Trophoblast cell (in vitro differentiated cells and primary cell): ENCODE measurements around the gene SSC5D.

Experiments
- DNase-seq, 2 donors: peaks; one replicate each; pipeline ENCODE4 v3.0.0-alpha.2; 2016
- H2AFZ ChIP-seq: 2 replicates; pipeline ENCODE4 v1.6.1; 2013; ENCODE audit warnings: low read length, moderate library complexity, mild to moderate bottlenecking; ENCODE audit not compliant: insufficient read depth, poor library complexity
- H2AK5ac ChIP-seq: 2 replicates; pipeline ENCODE4 v1.6.1; 2013; ENCODE audit warnings: mild to moderate bottlenecking, low read length
- H2BK120ac ChIP-seq: 2 replicates; pipeline ENCODE4 v1.6.1; 2013; ENCODE audit warnings: low read length, mild to moderate bottlenecking, moderate library complexity; ENCODE audit not compliant: insufficient read depth, poor library complexity
- H2BK12ac ChIP-seq: 2 replicates; pipeline ENCODE4 v1.6.1; 2013; ENCODE audit warnings: mild to moderate bottlenecking, low read length, moderate library complexity
- H2BK5ac ChIP-seq: 2 replicates; pipeline ENCODE4 v1.6.1; 2013; ENCODE audit warnings: low read length, low read depth, moderate library complexity, mild to moderate bottlenecking; ENCODE audit not compliant: poor library complexity
- H3K14ac ChIP-seq: 2 replicates; pipeline ENCODE4 v1.6.1; 2013; ENCODE audit warnings: mild to moderate bottlenecking, low read length
- H3K18ac ChIP-seq: 2 replicates; pipeline ENCODE4 v1.6.1; 2013; ENCODE audit warnings: mild to moderate bottlenecking, low read length
- H3K23ac ChIP-seq: 2 replicates; pipeline ENCODE4 v1.6.1; 2013; ENCODE audit warnings: low read length
- H3K27ac ChIP-seq: 2 replicates; pipeline ENCODE4 v1.5.1; 2013; ENCODE audit warnings: low read depth, mild to moderate bottlenecking, inconsistent platforms, low read length, moderate library complexity
- H3K27me3 ChIP-seq: 2 replicates; pipeline ENCODE4 v1.6.1; 2013; ENCODE audit warnings: inconsistent platforms, mild to moderate bottlenecking, low read length, moderate library complexity; ENCODE audit not compliant: insufficient read depth
- H3K36me3 ChIP-seq, 2 experiments: 1 replicate in 1 of 2; 2 replicates in 1 of 2; pipeline ENCODE4 v1.6.1; 2013; ENCODE audit warnings: low read length in 2 of 2, mild to moderate bottlenecking in 2 of 2, moderate library complexity in 1 of 2; ENCODE audit not compliant: insufficient read depth in 2 of 2, control insufficient read depth in 1 of 2
- H3K4ac ChIP-seq: 2 replicates; pipeline ENCODE4 v1.6.1; 2013; ENCODE audit warnings: low read depth, mild to moderate bottlenecking, low read length, moderate library complexity
- H3K4me1 ChIP-seq, 2 experiments: 1 replicate in 1 of 2; 2 replicates in 1 of 2; pipeline ENCODE4 v1.6.1; 2013; ENCODE audit warnings: low read length in 2 of 2, mild to moderate bottlenecking in 2 of 2, moderate library complexity in 1 of 2; ENCODE audit not compliant: insufficient read depth in 2 of 2, control insufficient read depth in 1 of 2
- H3K4me2 ChIP-seq: 2 replicates; pipeline ENCODE4 v1.6.1; 2013; ENCODE audit warnings: inconsistent platforms, mild to moderate bottlenecking, low read length, moderate library complexity
- H3K4me3 ChIP-seq: 2 replicates; pipeline ENCODE4 v1.5.1; 2013; ENCODE audit warnings: mild to moderate bottlenecking, low read depth, low read length, inconsistent platforms
- H3K79me1 ChIP-seq: one replicate; pipeline ENCODE4 v1.6.1; 2013; ENCODE audit warnings: low read length
- H3K79me2 ChIP-seq: 2 replicates; pipeline ENCODE4 v1.6.1; 2013; ENCODE audit warnings: low read length, mild to moderate bottlenecking; ENCODE audit not compliant: control insufficient read depth, insufficient read depth, poor library complexity
- H3K9ac ChIP-seq: 2 replicates; pipeline ENCODE4 v1.6.1; 2013; ENCODE audit warnings: mild to moderate bottlenecking, low read length
- H3K9me3 ChIP-seq: 2 replicates; pipeline ENCODE4 v1.6.1; 2013; ENCODE audit warnings: low read depth, mild to moderate bottlenecking, control low read depth, inconsistent platforms, low read length; ENCODE audit not compliant: insufficient read depth
- H4K12ac ChIP-seq: 2 replicates; pipeline ENCODE4 v1.6.1; 2013; ENCODE audit warnings: low read depth, mild to moderate bottlenecking, low read length, moderate library complexity
- H4K8ac ChIP-seq: 2 replicates; pipeline ENCODE4 v1.6.1; 2013; ENCODE audit warnings: low read depth, mild to moderate bottlenecking, low read length, moderate library complexity
- H4K91ac ChIP-seq: one replicate; pipeline ENCODE4 v1.6.1; 2013; ENCODE audit warnings: low read depth, mild to moderate bottlenecking, low read length, moderate library complexity
- WGBS: extraction: QIAGEN DNeasy Blood & Tissue Kit; methylation state at CpG from one replicate; pipeline ENCODE4 v1.1.7; 2013; ENCODE audit warnings: missing lambda C conversion rate; ENCODE audit not compliant: insufficient read length, insufficient coverage; ENCODE audit errors: extremely low coverage; 5-methylcytosine and 5-hydroxymethylcytosine counted together

Gene SSC5D

GRCh38 chr19:55486971-55487923 is 989 bp upstream of the SSC5D start:
- H4K12ac ChIP-seq: peak overlapping the region; percentile 78
- no peak overlapping the region for H3K23ac ChIP-seq
- H2AFZ ChIP-seq: peak overlapping the region; percentile 61
- H3K9me3 ChIP-seq: peaks cover 1% of the 10 kb centered on the region
- peak overlapping the region; percentile 81 for H2BK12ac ChIP-seq
- DNase-seq: peak in 1 of 2 donors; percentile 46
- H2BK120ac ChIP-seq: peak overlapping the region; percentile 95
- H3K4me1 ChIP-seq: peaks cover 47 to 54% of the 10 kb centered on the region in 2 experiments
- H3K9ac ChIP-seq: peak overlapping the region; percentile 39
- H4K8ac ChIP-seq: peak overlapping the region; percentile 91
- peaks cover 18 to 27% of the 10 kb centered on the region in 2 experiments for H3K36me3 ChIP-seq
- H3K27ac ChIP-seq: peak overlapping the region; percentile 99
- peaks cover 49% of the 10 kb centered on the region for H3K79me1 ChIP-seq
- peak overlapping the region; percentile 89 for H3K4me2 ChIP-seq
- no peak overlapping the region for H3K4me3 ChIP-seq
- peak overlapping the region; percentile 99 for H4K91ac ChIP-seq
- peak overlapping the region; percentile 44 for H2AK5ac ChIP-seq
- peaks cover 24% of the 10 kb centered on the region for H3K79me2 ChIP-seq
- no CpG with 5 or more reads among the region's 27 CpGs for WGBS
- no peaks in the 10 kb centered on the region for H3K27me3 ChIP-seq
- H3K4ac ChIP-seq: peak overlapping the region; percentile 96
- H3K14ac ChIP-seq: peak overlapping the region; percentile 95
- H2BK5ac ChIP-seq: peak overlapping the region; percentile 94
- H3K18ac ChIP-seq: peak overlapping the region; percentile 92

GRCh38 chr19:55488986-55489710 is 912 bp downstream of the SSC5D start:
- Histone ChIP-seq H3K79me2 (peaks cover 24% of the 10 kb centered on the region), H2BK12ac (peak overlapping the region; percentile 84), H3K4me2 (peak overlapping the region; percentile 53), H3K36me3 (peaks cover 10 to 13% of the 10 kb centered on the region in 2 experiments), H2AK5ac (peak overlapping the region; percentile 66), H4K91ac (peak overlapping the region; percentile 97), H3K4me3 (peak overlapping the region; percentile 38), H3K23ac (no peak overlapping the region), H3K18ac (peak overlapping the region; percentile 79), H2AFZ (peak overlapping the region; percentile 28), H3K79me1 (peaks cover 49% of the 10 kb centered on the region), H2BK5ac (peak overlapping the region; percentile 79), H2BK120ac (peak overlapping the region; percentile 73), H3K27me3 (no peaks in the 10 kb centered on the region), H4K12ac (peak overlapping the region; percentile 13), H3K9ac (no peak overlapping the region), H3K4me1 (peaks cover 48 to 58% of the 10 kb centered on the region in 2 experiments), H3K4ac (peak overlapping the region; percentile 12), H3K27ac (peak overlapping the region; percentile 97), H4K8ac (peak overlapping the region; percentile 93), H3K9me3 (no peaks in the 10 kb centered on the region), H3K14ac (peak overlapping the region; percentile 67)
- DNase-seq: no peak
- no CpG with 5 or more reads among the region's 36 CpGs for WGBS

- Histone ChIP-seq H3K27me3 (no peaks in the 10 kb centered on the region), H2BK5ac (peak overlapping the region; percentile 79), H3K79me2 (peaks cover 20% of the 10 kb centered on the region), H2AK5ac (peak overlapping the region; percentile 66), H2AFZ (peak overlapping the region; percentile 28), H4K91ac (peak overlapping the region; percentile 97), H3K18ac (peak overlapping the region; percentile 79), H4K8ac (peak overlapping the region; percentile 50), H3K9ac (no peak overlapping the region), H3K4me3 (no peak overlapping the region), H3K14ac (peak overlapping the region; percentile 67), H3K4me2 (peak overlapping the region; percentile 20), H3K9me3 (no peaks in the 10 kb centered on the region), H3K79me1 (peaks cover 44% of the 10 kb centered on the region), H2BK12ac (peak overlapping the region; percentile 84), H2BK120ac (peak overlapping the region; percentile 73), H3K23ac (no peak overlapping the region), H3K4me1 (peaks cover 42 to 54% of the 10 kb centered on the region in 2 experiments), H4K12ac (no peak overlapping the region), H3K36me3 (peaks cover 15 to 18% of the 10 kb centered on the region in 2 experiments), H3K4ac (peak overlapping the region; percentile 12), H3K27ac (peak overlapping the region; percentile 5)
- DNase-seq: no peak
- no CpG with 5 or more reads among the region's 21 CpGs for WGBS
Observed at GRCh38 chr19:55489711-55490477, 1.7 kb downstream of the SSC5D start.
